Right renal cortex interstitium (tissue), 3 donors: ENCODE measurements around the gene CCDC106. TPM values are rescaled to one million over a fixed set of nuclear protein-coding genes. Genes with fewer than 3 reads are reported as not detected.

Experiments
- DNase-seq, 3 donors: peaks; one replicate each; pipeline ENCODE4 v3.0.0-alpha.2; 2013; ENCODE audit warnings: low read depth in 3 of 3, low spot score in 2 of 3
- polyA plus RNA-seq, 3 donors: library from polyadenylated mRNA; unstranded; fragments of 120-200 nt; gene quantifications; one replicate each; pipeline ENCODE4 v1.2.1, GENCODE V29; 2013; ENCODE audit not compliant: insufficient read length in 3 of 3

Gene CCDC106
- polyA plus RNA-seq, 3 donors: 19.1 to 20.8 (median 20.8) TPM

DNA sequence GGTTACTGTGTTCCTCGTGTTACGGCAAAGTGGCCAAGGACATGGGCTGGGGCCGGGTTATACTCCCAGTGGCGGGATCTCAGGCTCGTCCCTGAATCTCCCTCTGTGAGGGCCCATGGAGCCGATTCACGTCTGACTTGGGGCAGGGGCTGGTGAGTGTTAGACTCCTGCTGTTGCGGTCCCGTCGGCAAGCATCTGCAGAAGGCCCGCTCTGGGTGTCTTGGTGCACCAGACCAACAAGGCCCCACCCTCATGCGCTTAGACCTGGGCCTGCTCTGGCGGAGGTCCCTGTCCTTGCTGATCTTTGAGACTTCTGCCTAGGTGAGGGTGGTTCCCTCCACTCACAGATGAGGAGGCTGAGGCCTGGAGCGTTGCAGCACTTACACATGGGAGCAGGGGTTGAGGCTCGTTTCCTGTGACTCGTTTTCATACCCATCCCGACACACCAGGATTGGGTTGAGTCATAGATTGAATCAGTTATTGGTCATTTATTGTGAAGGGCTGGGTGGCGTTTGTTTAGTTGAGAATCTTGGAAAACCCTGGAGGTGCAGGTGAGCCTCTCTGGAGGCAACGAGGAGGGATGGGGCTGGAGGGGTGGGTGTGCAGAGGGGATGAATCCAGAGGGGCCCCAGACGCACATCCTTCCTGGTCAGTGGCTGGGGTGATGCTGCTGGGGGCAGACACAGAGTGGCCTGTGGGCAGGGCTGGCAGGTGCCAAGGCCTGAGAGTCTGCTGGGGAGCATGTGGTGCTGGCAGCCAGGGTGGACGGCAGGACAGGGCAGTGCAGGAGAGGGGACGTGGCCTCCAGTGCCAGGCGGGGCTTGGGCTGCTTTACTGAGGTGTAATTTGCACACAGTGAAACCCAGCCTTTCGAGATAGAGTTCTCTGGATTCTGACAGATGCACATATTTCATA is 31.6 kb downstream of the CCDC106 start:
- DNase-seq: no peak

DNA sequence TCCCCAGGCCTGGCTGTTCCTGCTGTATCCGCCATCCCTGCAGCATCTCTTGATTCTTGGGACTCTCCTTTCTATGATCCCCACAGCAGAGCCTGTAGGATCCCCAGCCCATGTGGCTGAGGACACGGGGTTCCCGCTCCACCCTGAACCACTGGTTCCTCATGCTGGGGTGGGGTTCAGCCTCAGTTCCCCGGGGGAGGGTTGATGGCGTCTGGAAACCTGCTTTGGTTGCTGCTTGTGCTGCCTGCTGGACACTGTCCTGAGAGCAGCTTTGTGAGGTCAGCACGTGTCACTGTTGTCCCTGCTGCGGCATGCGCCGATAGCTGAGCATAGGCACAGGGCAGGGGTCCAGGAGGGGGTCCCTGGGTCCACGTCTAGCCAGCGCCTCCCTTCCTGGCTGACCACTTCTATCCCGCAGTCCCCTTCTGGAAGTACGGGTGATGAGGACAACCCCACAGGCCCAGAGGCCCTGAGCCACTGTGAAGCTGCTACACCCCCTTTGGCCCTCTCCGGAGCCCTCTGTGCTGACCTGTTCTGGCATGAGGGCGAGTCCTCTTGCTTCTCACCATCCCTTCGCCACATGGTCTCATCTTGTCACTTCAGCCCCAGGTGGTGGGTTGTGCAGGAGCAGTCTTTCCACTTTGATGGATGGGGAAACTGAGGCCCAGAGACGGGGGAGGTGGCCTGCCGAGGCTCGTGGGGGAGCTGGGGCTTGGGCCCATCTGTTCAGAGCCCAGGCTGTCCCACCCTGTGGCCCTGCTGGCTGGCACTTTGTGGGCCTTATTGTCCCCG is 32.5 kb downstream of the CCDC106 start:
- no peak for DNase-seq

DNA sequence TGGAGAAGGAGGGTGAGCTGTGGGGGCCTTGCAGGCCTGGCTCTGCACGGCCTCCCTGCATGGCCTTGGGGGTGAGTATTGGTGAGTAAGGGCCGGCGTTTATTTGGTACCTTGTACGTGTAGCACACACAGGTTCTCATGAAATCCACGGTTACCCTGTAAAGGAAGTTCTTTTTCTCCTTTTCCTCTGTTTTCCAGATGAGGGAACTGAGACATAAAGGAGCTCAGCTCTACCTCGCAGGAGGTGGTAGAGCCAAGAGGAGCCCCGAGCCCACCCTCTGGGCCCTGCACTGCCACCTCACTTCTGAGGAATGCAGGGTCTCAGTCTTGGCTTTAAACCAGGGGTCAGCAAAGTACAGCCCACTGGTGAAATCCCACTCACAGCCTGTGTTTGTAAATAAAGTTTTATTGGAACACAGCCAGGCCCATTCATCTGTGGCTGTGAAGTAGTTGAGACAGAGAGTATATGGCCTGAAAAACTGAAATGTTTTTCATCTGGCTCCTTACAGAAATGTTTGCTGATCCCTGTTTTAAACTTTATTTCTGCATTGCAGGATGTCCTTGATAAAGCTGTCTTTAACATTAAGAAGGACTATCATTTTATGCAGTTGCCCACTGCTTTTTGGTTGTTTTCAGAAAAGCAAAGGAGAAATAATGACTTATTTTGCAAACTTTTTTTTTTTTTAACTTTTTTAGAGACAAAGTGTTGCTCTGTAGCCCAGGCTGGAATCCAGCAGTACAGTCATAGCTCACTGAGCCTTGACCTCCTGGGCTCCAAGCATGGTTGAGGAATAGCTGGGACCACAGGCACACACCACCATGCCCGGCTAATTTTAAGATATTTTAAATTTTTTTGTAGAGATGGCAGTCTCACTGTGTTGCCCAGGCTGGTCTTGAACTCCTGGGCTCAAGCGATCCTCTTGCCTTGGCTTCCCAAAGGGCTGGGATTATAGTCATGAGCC is 33.4 kb downstream of the CCDC106 start:
- no peak for DNase-seq

DNA sequence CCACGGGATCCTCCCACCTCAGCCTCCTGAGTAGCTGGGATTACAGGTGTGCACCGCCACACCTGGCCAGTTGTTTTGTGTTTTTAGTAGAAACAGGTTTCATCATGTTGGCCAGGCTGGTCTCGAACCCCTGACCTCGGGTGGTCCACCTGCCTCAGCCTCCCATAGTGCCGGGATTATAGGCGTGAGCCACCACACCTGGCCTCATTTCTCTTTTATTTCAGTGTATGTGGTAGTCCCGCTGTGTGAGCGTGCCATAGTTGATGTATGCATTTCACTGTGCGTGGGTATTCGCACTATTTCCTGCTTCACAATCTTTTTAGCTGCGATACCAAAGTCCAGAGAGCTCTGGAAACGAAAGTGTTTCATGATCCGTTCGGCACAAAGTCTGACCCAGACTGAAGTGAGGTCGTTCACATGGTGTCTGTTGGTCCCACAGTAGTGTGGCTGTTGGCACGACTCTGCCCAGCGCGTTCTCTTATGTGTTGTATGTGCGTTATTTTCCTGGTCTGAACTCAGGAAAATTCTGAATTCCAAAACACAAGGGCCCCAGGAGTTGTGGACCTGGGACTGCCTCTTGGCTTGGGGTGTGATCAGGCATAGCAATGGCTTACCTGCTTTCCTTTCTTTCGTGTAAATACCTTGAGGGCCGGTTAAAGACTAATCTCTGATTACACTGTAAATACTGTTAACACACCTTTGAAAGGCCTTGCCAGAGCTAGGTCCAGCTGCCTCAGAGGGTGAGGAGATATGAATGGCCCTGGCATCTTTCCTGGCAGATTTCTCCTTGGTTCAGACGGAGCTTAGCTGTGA is 35.6 kb downstream of the CCDC106 start:
- peak in 1 of 3 donors; percentile 54 for DNase-seq

DNA sequence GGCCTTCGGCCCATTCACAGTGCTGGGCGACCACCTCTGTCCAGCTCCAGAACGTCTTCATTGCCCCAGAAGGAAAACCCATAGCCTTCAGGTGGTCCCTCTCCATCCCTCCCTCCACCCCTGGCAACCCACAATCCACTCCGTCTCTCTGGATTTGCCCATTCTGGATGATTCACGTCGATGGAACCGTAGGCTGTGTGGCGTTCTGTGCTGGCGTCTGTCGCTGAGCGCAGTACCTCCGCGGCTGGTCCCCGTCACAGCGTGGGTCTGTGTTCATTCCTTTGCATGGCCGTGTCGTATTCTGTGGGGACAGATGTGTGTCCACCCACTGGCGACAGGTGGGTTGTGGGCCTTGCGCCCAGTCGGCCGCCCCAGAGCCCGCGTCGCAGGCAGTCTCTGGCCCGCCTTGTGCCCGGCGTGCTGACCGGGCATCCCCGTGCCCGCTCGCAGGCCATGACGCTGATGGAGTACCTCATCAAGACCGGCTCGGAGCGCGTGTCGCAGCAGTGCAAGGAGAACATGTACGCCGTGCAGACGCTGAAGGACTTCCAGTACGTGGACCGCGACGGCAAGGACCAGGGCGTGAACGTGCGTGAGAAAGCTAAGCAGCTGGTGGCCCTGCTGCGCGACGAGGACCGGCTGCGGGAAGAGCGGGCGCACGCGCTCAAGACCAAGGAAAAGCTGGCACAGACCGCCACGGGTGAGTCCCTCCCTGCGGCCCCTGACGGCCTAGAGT is 37.1 kb downstream of the CCDC106 start:
- DNase-seq: no peak

DNA sequence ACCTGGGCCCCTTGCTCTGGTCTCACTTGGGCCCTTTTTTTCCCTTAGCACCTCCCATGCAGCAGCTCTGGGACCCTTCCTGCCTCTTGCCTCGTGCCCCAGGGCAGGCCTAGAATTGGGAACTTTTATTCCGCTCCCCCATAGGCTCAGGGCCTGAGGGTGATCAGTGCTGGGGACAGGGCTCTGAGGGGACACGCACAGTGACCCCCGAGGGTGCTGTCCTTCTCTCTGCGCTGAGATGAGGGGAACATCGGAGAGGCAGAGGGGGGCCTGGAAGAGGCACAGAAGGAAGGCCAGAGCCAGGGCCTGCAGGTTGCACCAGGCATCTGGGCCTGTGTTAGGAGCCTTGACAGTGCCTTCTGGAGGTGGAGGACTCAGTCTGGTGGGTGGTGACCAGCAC is 37.8 kb downstream of the CCDC106 start:
- DNase-seq: no peak

DNA sequence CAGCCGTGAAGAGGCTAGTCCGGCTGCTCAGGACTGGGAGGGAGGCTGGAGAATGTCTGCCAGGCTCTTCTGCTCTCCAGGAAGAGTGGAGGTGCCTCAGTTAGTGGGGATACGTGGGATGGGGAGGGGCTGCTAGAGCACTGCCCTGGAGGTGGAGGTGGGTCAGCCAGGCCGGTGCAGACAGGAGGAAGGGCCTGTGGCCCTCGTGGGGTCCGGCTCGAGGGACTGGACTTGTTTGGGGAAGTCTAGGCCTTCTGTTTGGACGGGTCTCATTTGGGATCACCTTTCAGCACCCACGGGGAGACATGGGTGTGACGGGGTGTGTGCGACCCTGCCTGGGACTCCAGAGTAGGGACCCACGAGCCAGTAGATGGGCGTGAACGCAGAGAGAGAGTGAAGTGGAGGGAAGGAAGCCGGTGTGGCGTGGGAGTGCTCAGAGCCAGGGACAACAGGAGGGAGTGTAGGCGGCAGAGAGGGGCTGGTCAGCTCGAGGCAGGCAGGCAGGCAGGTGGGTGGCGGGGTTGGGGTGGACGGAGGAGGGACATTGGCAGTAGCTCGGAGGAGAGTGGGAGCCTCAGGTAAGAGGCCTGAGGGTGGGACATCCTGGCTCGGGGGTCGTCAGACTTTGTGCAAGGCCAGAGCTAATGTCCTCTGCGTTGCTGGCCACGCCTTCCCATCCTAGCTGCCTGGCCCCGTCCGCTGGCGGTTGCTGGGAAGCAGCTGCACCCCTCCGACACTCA is 38.5 kb downstream of the CCDC106 start:
- no peak for DNase-seq

DNA sequence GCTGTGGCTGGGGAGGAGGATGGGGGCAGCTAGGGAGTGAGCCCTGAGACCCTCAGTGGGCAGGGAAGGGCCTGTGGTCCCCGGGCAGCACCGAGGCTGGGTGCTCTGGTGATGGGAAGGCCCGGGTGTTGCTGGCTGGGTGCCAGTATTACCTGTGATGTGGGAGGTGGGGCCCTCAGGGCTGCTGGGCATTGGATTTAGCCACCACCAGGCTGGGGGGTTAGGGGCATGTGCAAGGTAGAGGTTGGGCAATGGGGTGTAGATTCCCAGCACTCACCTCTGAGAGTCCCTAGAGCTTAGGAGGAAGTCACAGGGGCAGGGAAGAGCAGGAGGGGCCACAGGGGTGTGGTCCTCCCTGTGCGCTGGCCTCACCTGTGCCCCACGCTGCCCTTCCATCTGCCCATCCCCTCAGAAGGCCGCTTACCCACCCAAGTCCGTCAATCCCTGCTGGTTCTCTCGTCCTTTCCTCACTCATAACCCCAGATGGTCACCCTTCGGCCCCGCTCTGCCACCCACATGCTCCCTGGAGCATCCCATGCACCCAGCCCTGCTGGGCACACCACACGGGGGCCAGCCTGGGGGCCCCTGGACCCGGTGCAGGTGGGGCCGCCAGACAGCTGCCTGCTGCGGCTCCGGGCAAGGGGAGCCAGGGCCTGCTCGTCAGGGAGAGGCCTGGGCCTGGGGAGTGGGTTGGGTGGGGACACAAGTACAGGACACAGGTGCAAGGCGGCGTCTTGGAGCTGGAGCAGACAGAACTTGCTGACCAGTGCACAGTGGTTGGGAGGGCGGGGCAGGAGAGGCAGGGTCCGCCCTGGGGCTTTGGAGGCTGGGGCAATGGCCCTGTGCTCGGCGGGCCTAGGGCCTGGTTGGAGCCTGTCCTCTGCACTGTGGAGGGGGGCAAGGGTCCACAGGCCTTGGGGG is 39.5 kb downstream of the CCDC106 start:
- no peak for DNase-seq

DNA sequence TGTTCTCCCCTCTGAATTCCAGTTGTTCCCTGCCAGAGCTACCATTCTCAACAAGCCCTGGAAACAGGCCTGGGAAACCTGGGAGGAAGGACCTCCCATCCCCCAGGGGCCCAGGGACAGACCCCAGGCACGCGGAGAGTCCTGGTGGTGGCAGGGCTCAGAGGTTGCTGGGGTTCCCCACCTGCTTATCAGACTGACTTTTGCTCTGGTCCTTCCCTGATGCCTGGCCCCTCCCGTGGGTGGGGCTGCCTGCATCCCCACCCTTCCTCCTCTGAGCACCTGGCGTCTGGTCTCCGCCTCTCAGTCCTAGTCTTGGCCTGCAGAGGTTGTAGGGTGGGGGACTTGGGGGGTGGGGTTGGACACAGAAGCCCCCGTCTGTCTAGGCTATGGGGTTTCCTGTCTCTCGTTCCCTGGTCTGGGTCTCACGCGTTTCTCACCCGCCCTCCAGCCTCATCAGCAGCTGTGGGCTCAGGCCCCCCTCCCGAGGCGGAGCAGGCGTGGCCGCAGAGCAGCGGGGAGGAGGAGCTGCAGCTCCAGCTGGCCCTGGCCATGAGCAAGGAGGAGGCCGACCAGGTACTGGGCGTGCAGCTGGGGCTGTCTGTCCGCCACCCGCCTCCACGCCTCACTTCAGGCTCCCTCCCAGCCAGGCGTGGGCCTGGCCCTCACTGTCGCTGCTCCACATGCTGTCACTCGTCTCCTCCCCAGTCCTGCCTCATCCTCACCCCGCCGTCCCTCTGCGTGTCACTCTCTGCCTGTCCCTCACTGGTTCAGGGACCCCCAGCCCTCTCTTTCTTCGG is 40.6 kb downstream of the CCDC106 start:
- DNase-seq: no peak

DNA sequence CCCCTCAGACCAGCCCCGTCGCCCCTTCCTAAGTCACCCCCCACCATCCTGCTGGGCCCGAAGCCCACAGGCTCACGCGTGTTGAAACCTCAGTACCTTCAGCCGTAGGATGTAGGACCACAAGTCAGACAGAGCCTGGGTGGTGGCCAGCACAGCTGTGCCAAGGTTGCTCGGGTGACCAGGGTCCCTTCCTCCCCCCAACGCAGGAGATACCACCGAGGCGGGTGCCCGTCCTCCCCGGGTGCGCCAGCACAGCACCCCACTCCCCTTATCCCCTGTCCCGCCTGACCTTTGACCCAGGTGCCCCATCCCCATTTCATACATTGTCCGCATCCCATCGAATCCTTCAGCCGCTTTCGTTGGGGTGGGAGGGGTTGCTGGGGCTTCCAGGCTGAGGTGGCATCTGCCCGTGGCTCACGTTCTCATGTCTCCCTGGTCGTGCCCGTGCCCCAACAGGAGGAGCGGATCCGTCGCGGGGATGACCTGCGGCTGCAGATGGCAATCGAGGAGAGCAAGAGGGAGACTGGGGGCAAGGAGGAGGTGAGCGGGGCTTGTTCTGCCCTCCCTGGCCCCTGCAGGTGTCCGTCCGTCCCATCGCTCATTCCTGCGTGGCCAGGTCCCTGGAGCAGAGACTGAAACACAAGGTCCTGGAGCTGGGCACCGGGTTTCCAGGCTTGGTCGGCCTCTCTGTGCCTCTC is 41.5 kb downstream of the CCDC106 start:
- no peak for DNase-seq

DNA sequence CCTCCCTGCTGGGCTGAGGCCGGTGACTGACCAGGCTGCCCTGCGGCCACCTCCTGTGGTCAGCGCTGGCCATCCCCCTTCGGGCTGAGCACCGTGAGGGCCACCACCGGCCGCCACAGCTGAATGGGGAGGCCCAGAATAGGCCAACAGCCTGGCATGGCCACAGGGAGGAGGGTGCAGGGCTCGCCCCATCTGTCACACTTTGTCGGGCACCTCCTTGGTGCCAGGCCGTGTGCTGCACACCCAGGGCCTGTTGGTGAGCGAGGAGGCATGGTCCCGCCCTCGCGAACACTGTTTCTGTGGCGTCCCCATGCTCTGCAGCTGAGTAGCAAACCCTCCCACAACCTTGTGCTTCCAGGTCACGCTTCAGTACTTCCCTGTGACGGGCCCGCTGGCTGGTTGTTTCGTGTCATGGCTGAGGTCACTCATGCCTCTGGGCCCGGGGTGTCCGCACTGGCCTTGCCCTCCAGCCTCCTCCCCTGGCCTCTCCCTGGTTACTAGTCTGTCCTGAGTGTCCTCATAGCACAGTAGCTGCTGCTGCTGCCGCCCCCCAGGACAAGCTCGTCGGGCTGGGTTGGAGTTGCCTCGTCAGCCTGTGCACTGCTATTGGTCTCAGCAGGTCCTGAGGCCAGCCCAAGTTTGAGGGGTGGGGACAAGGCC is 42.2 kb downstream of the CCDC106 start:
- no peak for DNase-seq

DNA sequence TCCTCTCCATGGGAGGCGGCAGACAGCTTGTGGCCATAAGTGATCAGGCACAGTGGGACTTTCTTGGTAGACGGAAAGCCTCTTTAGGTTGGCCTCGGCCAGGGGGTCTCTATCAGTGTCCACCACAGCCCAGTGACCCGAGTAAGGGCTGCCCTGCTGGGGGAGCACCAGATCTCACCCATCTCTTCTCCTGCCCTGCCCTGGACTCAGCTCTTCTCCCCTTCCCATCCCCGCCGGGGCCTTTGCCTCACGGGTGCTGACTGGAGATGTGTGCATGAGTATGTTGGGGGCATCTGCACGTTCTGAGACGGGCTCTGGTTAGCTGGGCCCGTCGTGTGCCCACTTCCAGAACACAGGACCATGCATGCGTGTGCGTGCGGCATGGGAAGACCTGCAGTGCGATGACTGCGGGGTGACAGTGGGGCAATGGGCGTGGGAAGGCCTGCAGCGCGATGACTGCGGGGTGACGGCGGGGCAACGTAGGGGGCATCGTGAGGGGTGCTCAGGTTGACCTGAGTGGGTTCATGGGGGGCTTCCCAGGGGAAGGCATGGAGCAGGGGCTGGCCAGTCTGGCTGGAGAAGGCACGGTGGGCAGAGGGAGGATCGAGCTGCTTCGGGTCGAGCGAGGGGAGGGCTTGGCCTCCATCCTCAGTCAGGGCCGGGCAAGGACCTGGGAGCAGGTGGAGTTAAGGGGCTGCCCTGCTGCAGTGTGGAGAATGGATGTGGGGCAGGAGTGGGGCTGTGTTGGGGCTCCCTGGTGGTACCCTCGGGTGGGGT is 42.9 kb downstream of the CCDC106 start:
- no peak for DNase-seq

DNA sequence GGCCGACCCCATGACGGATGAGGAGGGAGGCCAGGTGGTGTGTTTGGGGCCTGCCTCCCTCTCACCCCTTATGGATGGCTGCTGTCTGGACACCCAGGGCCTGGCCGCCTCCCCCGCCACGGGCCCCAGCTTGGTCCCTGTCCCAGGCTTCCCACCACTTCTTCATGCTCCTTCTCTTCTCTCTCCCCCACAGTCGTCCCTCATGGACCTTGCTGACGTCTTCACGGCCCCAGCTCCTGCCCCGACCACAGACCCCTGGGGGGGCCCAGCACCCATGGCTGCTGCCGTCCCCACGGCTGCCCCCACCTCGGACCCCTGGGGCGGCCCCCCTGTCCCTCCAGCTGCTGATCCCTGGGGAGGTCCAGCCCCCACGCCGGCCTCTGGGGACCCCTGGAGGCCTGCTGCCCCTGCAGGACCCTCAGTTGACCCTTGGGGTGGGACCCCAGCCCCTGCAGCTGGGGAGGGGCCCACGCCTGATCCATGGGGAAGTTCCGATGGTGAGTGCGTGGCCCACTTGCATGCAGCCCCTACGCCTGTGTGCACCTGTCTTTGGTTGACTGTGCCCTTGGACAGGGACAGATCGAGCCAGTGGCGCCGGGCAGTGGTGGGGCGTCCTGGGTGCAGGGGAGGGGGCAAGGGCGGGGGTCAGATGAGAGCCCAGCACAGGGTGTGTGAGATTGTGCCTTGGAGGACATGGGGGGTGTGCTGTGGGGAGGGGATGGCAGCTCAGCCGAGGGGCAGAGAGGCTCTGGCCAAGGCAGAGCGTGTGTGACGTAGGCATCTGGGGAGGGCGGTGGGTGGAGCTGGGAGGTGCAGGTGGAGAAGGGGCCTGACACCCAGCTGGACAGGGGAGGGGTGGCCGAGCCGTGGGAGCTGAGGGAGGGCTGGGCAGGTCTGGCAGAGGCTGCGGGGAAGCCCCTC is 43.8 kb downstream of the CCDC106 start:
- no peak for DNase-seq

DNA sequence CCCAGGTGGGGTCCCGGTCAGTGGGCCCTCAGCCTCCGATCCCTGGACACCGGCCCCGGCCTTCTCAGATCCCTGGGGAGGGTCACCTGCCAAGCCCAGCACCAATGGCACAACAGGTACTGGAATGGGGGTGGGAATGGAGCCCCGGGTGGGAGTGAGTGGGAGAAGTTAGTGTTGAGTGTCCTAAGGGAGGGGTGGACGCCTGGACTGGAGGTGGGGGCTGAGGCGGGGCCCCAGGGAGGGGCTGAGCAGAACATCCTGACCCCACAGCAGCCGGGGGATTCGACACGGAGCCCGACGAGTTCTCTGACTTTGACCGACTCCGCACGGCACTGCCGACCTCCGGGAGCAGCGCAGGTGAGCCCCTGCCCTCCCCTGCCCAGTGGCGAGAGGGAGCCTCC is 44.7 kb downstream of the CCDC106 start:
- DNase-seq: no peak
